HepG2 (cell line): Measurements from ENCODE around the gene RARG. TPM values are rescaled to one million over a fixed set of nuclear protein-coding genes. Genes with fewer than 3 reads are reported as not detected.

ENCODE experiments used
- ARNTL ChIP-seq: sonication (generic); formaldehyde crosslinking; IDR thresholded peaks from 2 replicates; pipeline ENCODE4 v1.4.0; 2020; ENCODE audit warnings: mild to moderate bottlenecking, missing genetic modification reagents
- FOXC1 ChIP-seq: sonication (generic); formaldehyde crosslinking; IDR thresholded peaks from 2 replicates; pipeline ENCODE4 v1.8.0; 2022; ENCODE audit warnings: mild to moderate bottlenecking, missing genetic modification reagents, borderline replicate concordance
- GATAD2A ChIP-seq: IDR thresholded peaks from 2 replicates; pipeline ENCODE4 v1.6.1; 2016
- IRF9 ChIP-seq: sonication (generic); formaldehyde crosslinking; IDR thresholded peaks from 2 replicates; pipeline ENCODE4 v1.8.0; 2022; ENCODE audit warnings: missing genetic modification reagents, mild to moderate bottlenecking, borderline replicate concordance
- KDM1A ChIP-seq: IDR thresholded peaks from 2 replicates; pipeline ENCODE4 v1.6.1; 2016; ENCODE audit warnings: missing compliant biosample characterization
- NFYC ChIP-seq: IDR thresholded peaks from 2 replicates; pipeline ENCODE4 v1.6.1; 2016; ENCODE audit warnings: missing genetic modification reagents, missing compliant biosample characterization
- PRPF4 ChIP-seq: fragments of 200-400 bp; formaldehyde crosslinking; IDR thresholded peaks from 2 replicates; pipeline ENCODE4 v1.6.1; 2016; ENCODE audit warnings: low read length, low read depth; ENCODE audit not compliant: poor library complexity, severe bottlenecking
- RAD21 ChIP-seq: fragments of 450-650 bp; formaldehyde crosslinking; IDR thresholded peaks from 2 replicates; pipeline ENCODE4 v1.5.0; 2020; ENCODE audit warnings: mild to moderate bottlenecking
- SMARCE1 ChIP-seq: fragments of 450-650 bp; IDR thresholded peaks from 2 replicates; pipeline ENCODE4 v1.6.1; 2017; ENCODE audit warnings: borderline replicate concordance
- SRSF1 ChIP-seq: fragments of 200-400 bp; formaldehyde crosslinking; optimal IDR thresholded peaks from 2 replicates; pipeline ENCODE3; 2017; ENCODE audit warnings: mild to moderate bottlenecking, low read depth, low read length, moderate library complexity
- ZBTB1 ChIP-seq: sonication (generic); formaldehyde crosslinking; IDR thresholded peaks from 2 replicates; pipeline ENCODE4 v1.4.0; 2020; ENCODE audit warnings: missing genetic modification reagents, borderline replicate concordance
- ZBTB2 ChIP-seq: sonication (generic); formaldehyde crosslinking; IDR thresholded peaks from 2 replicates; pipeline ENCODE4 v1.8.0; 2022; ENCODE audit warnings: low read depth, missing genetic modification reagents
- ZBTB3 ChIP-seq: sonication (generic); formaldehyde crosslinking; IDR thresholded peaks from 2 replicates; pipeline ENCODE4 v1.4.0; 2020; ENCODE audit warnings: low read depth, mild to moderate bottlenecking, moderate library complexity, missing genetic modification reagents, borderline replicate concordance
- ZBTB38 ChIP-seq: sonication (generic); formaldehyde crosslinking; IDR thresholded peaks from 2 replicates; pipeline ENCODE4 v1.5.1; 2020; ENCODE audit warnings: mild to moderate bottlenecking, missing genetic modification reagents
- ZMYM3 ChIP-seq: sonication (generic); formaldehyde crosslinking; IDR thresholded peaks from 2 replicates; pipeline ENCODE4 v1.5.1; 2020; ENCODE audit warnings: mild to moderate bottlenecking, missing genetic modification reagents
- ZNF101 ChIP-seq: sonication (generic); formaldehyde crosslinking; IDR thresholded peaks from 2 replicates; pipeline ENCODE4 v1.4.0; 2020; ENCODE audit warnings: mild to moderate bottlenecking, low read depth, missing genetic modification reagents, borderline replicate concordance
- ZNF251 ChIP-seq: sonication (generic); formaldehyde crosslinking; IDR thresholded peaks from 2 replicates; pipeline ENCODE4 v1.9.0; 2021; ENCODE audit warnings: mild to moderate bottlenecking, missing genetic modification reagents
- ZNF296 ChIP-seq: sonication (generic); formaldehyde crosslinking; conservative IDR thresholded peaks from 2 replicates; pipeline ENCODE4 v1.5.0; 2020; ENCODE audit warnings: mild to moderate bottlenecking, missing genetic modification reagents
- ZNF33B ChIP-seq: sonication (generic); formaldehyde crosslinking; IDR thresholded peaks from 2 replicates; pipeline ENCODE4 v1.5.1; 2020; ENCODE audit warnings: mild to moderate bottlenecking, missing genetic modification reagents
- ZNF556 ChIP-seq: sonication (generic); formaldehyde crosslinking; IDR thresholded peaks from 2 replicates; pipeline ENCODE4 v1.4.0; 2020; ENCODE audit warnings: mild to moderate bottlenecking, missing genetic modification reagents, borderline replicate concordance
- ZNF557 ChIP-seq: sonication (generic); formaldehyde crosslinking; IDR thresholded peaks from 2 replicates; pipeline ENCODE4 v1.4.0; 2020; ENCODE audit warnings: missing genetic modification reagents
- ZNF703 ChIP-seq: sonication (generic); formaldehyde crosslinking; IDR thresholded peaks from 2 replicates; pipeline ENCODE4 v1.5.1; 2020; ENCODE audit warnings: missing genetic modification reagents, mild to moderate bottlenecking, moderate library complexity, borderline replicate concordance
- polyA plus RNA-seq, 8 experiments: library from polyadenylated mRNA; depleted of rRNA in 3 of 8; stranded (reverse) in 7 of 8; unstranded in 1 of 8; fragments of >200 nt; fragmentation: Illumina TruSeq in 4 of 8; extraction: Trizol in 4 of 8; gene quantifications; 2 replicates each; pipeline versions ENCODE4 v1.2.1 to v1.2.3, GENCODE V29; 2011 to 2016; ENCODE audit warnings: low read depth in 4 of 8, missing spikeins in 1 of 8, mixed read lengths in 1 of 8; ENCODE audit not compliant: insufficient read depth in 1 of 8
- total RNA-seq, 5 experiments: library from RNA; depleted of rRNA; stranded (reverse); fragments of >200 nt; fragmentation: Illumina TruSeq; extraction: Trizol; gene quantifications; 2 replicates each; pipeline ENCODE4 v1.2.3, GENCODE V29; 2016; ENCODE audit warnings: low read depth in 1 of 5
- TF ChIP-seq, protein P1 (sequence below): sonication (generic); formaldehyde crosslinking; IDR thresholded peaks from 2 replicates; pipeline ENCODE4 v1.5.1; 2020; ENCODE audit warnings: mild to moderate bottlenecking, missing genetic modification reagents, borderline replicate concordance

Gene RARG
- total and polyA plus RNA-seq, 2 of the 13 experiments (the other 11 are each of a cell fraction or from before 2014, with no cell fraction given), result 0.77 to 1.5 TPM

DNA sequence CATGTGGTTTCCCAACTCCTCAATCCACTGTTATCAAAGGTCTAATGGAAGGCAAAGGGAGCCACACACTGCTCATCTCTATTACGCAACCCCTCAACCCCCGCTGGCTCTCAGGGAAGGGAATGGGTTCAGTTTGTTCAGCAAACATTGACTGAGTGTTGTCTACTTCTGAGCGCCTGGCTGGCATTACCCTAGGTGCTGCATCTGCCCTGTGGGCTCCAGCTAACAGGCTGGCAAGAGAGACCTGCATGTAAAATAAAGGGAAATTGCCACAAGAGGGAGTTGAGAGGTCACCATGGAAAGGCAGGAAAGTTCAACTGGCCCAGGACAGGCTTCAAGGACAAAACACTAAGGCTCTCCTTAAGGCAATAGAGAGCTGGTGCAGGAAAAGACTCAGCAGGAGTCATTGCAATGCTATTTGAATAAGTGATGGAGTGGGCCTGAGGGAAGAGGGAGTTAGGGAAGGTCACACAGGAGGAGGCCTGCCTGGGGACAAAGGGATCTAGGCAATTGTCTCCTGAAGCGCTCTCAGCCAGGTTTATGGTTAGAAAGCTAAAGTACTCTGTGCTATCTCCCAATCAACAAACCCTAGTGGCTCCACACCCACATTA is 57.0 kb downstream of the RARG start (continued):
- TF ChIP-seq, protein P1, sequence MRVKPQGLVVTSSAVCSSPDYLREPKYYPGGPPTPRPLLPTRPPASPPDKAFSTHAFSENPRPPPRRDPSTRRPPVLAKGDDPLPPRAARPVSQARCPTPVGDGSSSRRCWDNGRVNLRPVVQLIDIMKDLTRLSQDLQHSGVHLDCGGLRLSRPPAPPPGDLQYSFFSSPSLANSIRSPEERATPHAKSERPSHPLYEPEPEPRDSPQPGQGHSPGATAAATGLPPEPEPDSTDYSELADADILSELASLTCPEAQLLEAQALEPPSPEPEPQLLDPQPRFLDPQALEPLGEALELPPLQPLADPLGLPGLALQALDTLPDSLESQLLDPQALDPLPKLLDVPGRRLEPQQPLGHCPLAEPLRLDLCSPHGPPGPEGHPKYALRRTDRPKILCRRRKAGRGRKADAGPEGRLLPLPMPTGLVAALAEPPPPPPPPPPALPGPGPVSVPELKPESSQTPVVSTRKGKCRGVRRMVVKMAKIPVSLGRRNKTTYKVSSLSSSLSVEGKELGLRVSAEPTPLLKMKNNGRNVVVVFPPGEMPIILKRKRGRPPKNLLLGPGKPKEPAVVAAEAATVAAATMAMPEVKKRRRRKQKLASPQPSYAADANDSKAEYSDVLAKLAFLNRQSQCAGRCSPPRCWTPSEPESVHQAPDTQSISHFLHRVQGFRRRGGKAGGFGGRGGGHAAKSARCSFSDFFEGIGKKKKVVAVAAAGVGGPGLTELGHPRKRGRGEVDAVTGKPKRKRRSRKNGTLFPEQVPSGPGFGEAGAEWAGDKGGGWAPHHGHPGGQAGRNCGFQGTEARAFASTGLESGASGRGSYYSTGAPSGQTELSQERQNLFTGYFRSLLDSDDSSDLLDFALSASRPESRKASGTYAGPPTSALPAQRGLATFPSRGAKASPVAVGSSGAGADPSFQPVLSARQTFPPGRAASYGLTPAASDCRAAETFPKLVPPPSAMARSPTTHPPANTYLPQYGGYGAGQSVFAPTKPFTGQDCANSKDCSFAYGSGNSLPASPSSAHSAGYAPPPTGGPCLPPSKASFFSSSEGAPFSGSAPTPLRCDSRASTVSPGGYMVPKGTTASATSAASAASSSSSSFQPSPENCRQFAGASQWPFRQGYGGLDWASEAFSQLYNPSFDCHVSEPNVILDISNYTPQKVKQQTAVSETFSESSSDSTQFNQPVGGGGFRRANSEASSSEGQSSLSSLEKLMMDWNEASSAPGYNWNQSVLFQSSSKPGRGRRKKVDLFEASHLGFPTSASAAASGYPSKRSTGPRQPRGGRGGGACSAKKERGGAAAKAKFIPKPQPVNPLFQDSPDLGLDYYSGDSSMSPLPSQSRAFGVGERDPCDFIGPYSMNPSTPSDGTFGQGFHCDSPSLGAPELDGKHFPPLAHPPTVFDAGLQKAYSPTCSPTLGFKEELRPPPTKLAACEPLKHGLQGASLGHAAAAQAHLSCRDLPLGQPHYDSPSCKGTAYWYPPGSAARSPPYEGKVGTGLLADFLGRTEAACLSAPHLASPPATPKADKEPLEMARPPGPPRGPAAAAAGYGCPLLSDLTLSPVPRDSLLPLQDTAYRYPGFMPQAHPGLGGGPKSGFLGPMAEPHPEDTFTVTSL (CRISPR knock-in tag), result no peak
- TF ChIP-seq ZNF557 (CRISPR knock-in tag), result no peak
- no peak for TF ChIP-seq SRSF1
- no peak for TF ChIP-seq IRF9 (CRISPR knock-in tag)
- TF ChIP-seq NFYC (CRISPR knock-in tag), result no peak
- TF ChIP-seq PRPF4, result no peak
- TF ChIP-seq ZNF703 (CRISPR knock-in tag), result no peak
- TF ChIP-seq GATAD2A (CRISPR knock-in tag), result peak; percentile 96
- TF ChIP-seq ZNF251 (CRISPR knock-in tag), result no peak
- TF ChIP-seq ZNF296 (CRISPR knock-in tag), result no peak
- peak; percentile 45; the same call in 1 of the 2 replicates for TF ChIP-seq ARNTL
- no peak for TF ChIP-seq ZBTB38
- TF ChIP-seq ZBTB2, result no peak
- no peak for TF ChIP-seq ZBTB3 (CRISPR knock-in tag)
- peak; percentile 82; the same call in 1 of the 2 replicates for TF ChIP-seq ZMYM3 (CRISPR knock-in tag)
- 0 out of 2 replicates have a peak, but pooled peaks have one; percentile 26 for TF ChIP-seq RAD21 (CRISPR knock-in tag)
- no peak for TF ChIP-seq FOXC1
- no peak for TF ChIP-seq ZNF33B
- TF ChIP-seq ZBTB1 (CRISPR knock-in tag), result no peak
- peak; percentile 46; the same call in 1 of the 2 replicates for TF ChIP-seq KDM1A (CRISPR knock-in tag)
- TF ChIP-seq ZNF556, result peak; percentile 86; the same call in 1 of the 2 replicates
- no peak for TF ChIP-seq ZNF101 (CRISPR knock-in tag)
- no peak for TF ChIP-seq SMARCE1
